Activated CD8-positive, alpha-beta memory T cell treated with anti-CD3 and anti-CD28 coated beads for 4 hours (primary cell): ENCODE measurements around the gene JTB.
"Not testable (repeated sequence)": the region's sequence is repeated elsewhere in the genome, so short reads cannot be mapped to it uniquely, and the experiment has no call there.

Experiments
- DNase-seq, 2 donors: peaks; one replicate each; pipeline ENCODE4 v3.0.0-alpha.2; 2020; ENCODE audit warnings: low read depth in 2 of 2

JTB gene

DNA sequence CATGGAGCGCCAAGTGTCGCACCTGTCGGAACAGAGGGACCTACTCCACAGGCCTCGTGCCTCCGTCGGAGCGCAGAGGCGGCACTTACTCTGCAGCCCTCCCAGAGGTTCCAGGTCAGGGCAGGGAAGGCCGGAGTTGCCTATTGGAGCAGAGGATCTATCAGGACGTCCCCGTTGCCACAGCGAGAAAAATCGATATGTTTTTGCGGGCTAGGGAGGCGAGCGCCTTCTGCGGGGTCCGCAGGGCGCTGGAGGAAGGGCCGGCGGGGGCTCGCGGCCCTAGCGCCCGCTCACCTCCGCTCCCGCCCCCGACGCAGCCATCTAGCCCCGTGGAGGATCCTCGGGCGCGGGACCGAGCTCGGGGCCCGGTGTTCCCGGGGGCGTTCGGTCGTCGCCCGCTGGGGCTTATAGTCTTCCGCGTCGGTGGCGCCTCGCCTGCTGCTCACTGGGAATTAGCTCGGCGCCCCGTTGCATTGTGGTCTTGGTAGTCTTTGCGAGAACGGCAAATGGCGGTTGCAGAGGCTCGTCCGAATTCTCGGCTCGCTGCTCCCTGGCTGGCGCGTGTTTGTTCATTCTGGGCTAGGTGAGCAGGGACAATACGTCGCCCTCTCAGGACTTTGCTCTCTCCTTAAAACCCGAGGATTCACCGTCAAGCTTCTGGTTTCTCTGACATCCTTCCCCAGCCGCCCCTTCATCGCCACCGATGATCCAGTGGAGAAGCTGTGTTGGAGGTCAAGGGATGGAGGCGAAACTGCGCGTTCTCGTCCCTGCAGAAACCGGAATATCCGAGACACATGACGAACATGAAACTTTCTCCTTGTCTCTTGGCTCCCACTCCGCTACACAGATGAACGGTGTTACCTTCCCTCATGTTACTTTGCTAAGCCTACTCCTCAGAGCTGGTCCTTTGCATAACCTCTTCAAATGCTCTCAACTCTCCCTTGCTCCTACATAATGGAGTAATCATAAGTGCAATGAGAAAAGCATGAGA is at the start of gene JTB:
JTB (minus strand) TSS at position 425 of the 991 bp plus-strand sequence; CDS start at position 3, 422 bp downstream.
- peak; percentile 62 to 74 for DNase-seq

DNA sequence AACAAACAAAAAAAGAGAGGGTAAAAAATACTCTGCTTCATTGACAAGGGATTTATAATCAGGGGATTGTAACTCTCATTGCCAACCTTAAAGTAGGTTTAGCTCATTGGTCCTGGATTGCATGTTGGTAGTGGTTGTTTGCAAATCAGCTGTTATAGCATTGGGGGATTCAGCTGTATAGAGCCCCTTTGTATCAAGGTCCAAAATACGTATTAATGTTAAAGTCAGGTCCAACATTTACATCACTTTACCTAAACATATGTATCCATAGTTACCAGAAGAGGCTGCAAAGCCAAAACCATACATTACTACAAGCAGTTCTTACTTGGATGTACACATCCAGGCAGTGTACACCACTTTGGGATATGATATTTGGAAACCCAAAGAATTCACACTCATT is 42.5 kb upstream of the JTB start:
- DNase-seq: no peak

DNA sequence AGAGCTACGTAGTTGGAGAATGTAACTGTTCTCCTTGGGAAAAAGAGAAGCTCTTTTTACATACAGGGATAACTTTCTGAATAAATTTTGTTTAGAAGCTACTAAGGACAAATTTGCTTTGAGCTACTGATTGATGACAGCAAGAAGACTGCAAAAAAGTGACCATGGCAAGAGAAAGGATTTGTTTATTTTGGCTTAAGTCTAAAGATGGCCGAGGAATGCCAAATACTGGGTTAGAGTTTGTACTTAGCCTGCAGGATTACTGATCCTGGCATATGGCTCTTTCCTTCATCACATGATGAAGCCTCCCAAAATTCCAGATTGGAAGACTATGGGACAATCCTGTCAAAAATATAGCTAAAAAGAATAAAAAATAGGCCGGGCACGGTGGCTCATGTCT is 41.8 kb upstream of the JTB start:
- no peak for DNase-seq

DNA sequence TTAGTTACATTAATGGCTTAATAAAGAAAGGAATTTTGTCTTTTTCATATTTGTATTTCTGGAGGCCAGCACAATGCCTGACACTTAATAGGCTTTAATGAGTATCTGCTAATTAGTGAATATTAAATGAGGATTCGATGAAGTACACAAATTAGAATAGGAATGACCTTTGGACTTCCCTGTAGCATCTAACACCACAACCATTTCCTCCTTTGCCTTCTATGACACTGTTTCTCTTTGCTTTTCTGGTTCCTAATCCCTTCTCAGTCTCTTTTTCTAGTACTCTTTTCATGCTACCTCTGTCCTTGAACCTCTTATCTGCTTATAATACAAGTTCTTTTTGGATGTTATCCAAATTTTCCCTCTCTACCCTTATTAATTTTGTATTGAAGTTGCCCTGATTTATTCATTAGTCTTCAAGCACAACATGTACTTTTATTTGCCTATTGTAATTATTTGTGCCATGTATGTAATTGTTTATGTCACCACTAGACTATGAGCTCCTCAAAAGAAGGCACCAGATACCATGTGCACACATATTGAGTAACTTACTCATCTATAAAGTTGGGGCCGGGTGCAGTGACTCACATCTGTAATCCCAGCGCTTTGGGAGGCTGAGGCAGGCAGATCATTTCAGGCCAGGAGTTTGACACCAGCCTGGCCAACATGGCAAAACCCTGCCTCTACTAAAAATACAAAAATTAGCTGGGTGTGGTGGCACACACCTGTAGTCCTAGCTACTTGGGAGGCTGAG is 36.9 kb upstream of the JTB start:
- DNase-seq: no peak

DNA sequence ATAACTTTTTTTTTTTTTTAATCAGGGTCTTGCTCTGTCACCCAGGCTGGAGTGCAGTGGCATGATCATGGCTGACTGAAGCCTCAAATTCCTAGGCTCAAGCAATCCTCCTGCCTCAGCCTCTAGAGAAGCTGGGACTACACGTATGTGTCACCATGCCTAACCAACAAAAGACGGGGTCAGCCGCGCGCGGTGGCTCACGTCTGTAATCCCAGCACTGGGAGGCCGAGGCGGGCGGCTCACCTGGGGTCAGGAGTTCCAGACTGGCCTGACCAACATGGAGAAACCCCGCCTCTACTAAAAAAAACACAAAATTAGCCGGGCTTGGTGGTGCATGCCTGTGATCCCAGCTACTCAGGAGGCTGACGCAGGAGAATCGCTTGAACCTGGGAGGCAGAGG is 35.1 kb upstream of the JTB start:
- DNase-seq: not testable (repeated sequence)

DNA sequence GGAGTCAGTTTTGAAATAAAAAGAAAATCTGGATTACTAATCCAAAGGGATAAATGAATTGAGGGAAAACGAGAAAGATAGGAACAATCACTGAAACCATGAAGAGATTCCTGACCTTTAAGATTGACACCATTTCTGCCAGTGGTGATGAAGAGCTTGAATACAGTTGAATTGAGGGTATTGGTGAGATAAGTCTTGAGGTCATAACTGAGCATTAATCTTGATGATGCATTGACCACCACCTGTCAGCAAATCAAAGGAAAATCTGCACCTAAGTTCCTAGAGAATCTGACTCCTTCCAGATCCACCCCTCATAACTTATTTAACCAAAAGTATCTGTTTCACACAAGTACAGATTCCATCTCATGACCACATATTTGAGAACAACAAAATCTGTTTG is 34.7 kb upstream of the JTB start:
- DNase-seq: no peak

DNA sequence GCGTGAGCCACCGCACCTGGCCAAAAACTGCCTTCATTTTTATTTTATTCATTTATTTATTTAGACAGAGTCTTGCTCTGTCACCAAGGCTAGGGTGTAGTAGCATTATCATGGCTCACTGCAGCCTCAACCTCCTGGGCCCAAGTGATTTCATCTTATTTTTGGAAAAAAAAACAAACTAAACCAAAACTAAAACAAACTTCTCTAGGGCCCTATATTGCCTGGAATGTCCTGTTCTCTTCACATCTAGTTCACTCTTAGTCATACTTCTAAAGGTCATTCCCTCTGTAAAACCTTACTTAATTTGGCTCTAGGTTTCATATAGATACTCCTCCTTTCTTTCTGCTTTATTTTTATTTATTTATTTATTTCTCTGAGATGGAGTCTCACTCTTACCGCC is 28.7 kb upstream of the JTB start:
- DNase-seq: no peak

DNA sequence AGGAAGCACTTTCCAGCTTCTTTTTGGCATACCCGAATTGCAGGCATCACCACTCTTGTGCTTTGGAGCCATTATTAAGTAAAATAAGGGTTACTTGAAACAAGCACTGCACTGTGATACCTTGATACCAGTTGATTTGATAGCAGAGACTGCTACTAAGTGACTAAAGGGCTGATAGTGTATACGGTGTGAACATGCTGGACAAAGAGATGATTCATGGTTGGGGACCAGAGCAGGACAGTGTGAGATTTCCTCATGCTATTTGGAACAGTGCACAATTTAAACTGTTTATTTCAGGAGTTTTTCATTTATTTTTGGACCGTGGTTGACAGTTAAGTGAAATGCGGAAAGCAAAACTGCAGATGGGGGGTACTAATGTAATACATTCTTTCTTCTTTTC is 22.9 kb upstream of the JTB start:
- DNase-seq: no peak

DNA sequence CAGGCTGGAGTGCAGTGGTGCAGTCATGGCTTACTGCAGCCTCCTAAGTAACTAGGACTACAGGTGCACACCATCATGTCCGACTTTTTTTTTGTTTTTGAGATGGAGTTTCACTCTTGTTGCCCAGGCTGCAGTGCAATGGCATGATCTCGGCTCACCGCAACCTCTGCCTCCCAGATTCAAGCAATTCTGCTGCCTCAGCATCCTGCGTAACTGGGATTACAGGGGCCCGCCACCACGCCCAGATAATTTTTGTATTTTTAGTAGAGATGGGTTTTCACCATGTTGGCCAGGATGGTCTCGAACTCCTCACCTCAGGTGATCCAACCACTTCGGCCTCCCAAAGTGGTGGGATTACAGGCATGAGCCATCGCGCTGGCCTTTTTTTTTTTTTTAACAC is 19.4 kb upstream of the JTB start:
- not testable (repeated sequence) for DNase-seq

DNA sequence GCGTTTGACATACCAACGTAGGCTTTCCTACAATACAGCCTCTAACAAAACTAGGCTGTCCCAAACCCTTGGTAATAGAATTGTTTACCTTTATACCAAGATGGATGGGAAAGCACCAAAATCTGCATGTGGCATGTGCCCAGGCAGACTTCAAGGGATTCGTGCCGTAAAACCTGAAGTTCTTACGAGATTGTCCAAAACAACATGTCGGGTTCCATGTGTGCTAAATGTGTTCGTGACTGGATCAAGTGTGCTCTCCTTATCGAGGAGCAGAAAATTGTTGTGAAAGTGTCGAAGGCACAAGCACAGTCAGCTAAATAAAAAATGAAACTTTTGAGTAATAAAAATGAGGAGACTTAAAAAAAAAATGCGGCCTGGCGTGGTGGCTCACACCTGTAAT is 18.2 kb upstream of the JTB start:
- no peak for DNase-seq

DNA sequence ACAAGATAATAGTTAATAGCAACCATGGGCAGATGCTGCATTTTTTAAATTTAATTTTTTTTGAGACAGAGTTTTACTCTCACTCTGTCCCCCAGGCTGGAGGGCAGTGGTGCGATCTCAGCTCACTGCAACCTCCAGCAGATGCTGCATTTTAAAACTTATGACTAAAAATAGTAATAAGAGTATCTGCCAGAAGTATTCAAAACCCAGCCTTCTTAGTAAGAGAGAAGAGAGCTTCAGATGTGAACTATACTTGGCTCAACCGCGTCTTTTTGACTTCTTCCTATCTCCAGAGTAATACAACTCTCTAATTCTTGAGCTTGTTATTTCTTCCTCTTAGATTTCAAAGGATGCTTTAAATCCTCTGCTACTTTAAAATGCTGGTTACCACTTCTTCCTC is 17.7 kb upstream of the JTB start:
- no peak for DNase-seq

DNA sequence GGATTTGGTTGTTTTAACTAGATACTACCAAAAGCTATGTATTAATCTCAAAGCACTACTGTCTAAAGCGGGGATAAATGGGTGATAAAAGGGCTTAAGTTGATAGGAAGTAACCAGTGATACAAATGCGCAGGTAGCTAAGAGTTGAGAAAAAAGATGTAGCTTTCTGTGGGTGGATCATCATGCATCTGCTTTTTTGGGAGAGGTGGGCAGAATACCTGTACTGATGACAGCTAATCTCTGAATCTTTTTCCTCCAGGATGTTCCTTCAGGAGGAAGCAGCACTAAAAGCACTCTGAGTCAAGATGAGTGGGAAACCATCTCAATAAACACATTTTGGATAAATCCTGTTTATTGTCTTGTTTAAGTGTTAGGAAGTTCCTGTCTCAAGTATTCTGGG is 14.3 kb upstream of the JTB start:
- no peak for DNase-seq

DNA sequence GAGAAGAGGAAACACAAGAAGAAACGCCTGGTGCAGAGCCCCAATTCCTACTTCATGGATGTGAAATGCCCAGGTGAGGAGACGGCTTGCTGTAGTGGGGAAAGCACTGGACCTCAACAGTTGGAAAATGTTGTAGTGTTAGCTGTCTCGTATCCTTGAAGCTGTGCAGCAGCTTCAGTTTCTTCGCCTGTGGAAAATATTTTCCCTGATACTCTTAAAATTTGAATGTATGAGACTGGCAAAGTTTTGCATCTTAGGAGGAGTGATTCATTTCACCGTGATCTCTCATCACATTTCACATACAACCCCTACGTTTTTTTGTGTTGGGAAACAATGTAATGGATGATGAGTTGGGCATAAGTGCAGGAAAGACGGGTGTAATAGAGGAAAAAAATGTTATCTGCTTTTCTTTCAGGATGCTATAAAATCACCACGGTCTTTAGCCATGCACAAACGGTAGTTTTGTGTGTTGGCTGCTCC is 13.7 kb upstream of the JTB start:
- no peak for DNase-seq

DNA sequence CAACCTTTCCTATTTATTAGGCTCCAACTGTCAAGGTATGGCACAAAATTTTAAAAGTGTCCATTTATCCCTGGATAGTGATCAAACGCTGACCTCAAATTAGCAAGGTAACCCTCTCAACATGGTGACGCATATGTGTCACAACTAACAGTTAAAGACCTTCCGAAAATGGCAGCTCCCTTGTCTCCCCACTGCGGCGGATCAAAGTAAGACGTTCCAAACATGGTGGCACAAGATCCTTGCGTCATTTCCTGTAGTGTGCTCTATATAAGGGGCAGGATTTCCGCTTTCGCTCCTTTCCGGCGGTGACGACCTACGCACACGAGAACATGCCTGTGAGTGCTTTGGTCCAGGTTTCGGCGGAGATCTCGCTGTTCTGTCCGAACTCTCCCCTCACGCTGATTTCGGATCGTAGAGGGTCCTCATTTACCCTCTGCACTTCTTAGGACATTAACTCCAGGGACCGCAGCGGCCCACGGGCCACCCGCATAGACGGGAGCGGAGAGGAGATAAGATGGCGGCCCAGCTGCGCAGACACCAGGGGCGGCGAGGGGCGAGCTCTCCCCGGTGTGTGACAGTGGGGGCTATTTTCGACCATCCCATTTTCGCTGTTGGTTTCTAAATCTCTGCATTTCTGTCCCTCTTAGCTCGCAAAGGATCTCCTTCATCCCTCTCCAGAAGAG is 13.1 kb upstream of the JTB start, which contains the start of gene RPS27:
RPS27 (plus strand) TSS at position 295 of the 683 bp plus-strand sequence; CDS start at position 330, 35 bp downstream.
- DNase-seq: peak; percentile 75 to 88

DNA sequence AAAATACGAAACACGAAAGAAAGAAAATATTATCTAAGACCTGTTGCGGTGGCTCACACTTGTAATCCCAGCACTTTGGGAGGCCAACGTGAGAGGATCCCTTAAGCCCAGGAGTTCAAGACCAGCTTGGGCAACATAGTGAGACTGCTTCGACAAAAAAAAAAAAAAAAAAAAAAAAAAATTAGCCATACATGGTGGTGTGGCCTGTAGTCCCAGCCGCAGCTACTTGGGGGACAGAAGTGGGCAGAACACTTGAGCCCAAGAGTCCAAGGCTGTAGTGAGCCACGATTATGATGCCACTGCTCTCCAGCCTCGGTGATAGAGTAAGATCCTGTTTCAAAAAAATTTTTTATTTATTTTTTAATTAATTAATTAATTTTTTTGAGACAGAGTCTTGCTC is 10.1 kb upstream of the JTB start:
- no peak for DNase-seq

DNA sequence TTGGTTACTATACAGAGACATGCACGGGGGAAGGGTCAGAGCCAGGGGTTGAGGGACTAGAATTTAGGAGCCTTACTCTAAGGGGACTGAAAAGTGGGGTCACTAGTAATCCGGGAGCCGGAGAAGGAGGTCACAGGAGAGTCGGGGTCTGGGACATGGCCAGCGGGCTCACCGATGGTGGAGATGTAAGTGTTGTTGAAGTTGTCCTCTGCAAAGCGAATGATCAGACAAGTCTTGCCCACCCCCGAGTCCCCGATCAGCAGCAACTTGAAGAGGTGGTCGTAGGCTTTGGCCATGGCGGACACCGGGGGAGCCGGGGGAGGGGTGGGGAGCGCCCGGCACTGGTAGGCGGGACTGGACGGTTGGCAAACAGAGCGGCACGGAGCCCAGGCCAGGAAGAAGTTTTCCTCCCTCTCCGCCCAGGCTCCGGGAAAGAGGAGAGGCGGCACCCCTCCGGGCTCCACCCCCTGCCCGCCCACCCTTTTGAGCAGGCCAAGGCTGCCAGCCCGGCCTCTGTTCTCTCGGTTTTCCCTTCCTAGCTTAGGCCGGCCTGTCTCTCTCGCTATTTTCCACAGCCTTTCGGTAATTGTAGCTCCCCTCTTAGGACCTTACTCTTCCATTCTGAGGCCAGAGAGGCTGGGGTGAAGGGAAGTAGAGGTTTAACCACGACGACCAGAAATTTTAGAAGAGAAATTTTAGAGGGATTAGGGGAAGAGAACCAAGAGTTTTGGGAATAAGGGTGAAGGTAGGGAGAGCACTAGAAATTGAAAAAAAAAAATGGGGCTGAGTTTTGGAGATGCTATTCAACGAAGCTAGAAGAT is 8.7 kb upstream of the JTB start, which contains the start of gene RAB13:
RAB13 (minus strand) TSS at position 399 of the 821 bp plus-strand sequence; CDS start at position 296, 103 bp downstream.
- DNase-seq: no peak

DNA sequence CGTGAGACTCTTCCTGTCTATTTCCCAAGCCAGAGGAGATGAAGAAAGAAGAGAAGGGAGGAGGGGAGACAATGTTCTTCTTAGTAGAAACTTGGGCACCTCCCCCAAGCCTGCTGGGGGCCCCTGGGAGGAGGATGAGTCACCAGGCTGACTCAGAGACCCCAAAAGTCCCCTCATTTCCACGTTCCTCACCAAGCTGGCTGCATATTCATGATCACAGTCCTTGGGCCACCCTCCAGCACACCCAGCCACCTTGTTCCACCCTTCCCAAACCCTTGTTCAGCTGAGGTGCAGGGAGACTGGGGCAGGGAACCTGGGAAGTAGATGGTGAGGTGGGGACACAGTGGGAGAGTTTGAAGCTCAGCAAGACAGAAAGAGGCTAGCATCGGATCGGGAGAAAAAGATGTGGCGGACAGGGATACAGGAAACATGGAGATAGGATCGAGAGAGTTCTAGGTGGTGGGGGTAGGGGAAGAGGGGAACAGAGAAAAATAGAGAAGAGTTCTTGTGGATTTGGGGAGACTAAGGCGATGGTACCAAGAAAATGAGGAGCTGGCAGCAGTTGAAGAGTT is 8.0 kb upstream of the JTB start:
- peak; percentile 24 to 30 for DNase-seq

DNA sequence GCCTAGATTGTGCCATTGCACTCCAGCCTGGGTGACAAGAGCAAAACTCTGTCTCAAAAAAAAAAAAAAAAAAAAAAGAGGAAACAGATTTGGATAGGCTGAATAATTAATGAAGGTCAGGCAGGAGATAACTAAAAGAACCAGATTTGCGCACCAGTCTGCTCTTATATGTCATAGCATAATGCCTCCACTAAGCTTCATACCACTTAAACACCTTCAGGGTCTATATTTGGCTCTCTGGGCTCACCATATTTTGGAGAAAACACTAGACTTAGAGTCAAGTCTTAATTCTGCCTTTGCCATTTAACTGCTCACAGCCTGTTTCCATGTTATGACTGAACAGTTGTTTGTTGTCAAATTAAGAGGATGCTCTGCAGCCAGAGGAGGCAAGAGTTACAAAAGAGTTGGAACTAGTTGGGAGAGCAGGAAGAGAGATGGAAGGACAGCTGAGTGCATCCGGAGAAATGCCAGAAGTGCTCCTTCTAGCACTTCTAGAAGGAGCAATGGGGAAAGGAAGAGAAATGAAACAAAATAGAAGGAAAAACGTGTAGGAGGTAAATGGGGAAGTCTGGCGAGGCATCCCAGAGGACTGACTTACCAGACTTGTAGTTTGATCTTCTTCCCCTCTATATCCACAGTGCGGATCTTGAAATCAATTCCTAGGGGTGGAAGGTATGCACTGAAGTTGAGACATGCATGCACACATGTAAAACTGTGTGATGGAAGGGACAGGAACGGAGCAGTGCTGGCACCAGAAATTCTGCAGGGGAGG is 6.8 kb upstream of the JTB start:
- no peak for DNase-seq

DNA sequence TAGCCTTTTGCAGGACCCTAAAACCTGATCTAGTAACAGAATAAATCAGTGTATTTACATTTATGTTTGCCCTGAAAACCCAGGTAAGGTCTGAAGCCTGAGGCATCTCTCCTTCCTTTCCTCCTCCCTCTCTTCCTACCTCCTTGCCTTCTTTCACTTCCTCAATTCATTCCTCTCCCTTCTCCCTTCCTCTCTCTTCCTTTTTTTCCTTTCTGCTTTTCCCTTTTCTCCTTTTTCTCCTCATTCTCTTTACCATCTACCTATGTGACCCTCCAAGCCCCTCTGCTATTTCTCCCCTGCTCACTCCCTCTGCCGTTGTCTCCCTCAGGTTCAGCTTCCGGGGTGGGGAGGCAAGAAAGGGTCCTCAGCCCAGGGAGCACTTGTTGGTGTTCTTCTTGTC is 4.3 kb upstream of the JTB start:
- DNase-seq: not testable (repeated sequence)

DNA sequence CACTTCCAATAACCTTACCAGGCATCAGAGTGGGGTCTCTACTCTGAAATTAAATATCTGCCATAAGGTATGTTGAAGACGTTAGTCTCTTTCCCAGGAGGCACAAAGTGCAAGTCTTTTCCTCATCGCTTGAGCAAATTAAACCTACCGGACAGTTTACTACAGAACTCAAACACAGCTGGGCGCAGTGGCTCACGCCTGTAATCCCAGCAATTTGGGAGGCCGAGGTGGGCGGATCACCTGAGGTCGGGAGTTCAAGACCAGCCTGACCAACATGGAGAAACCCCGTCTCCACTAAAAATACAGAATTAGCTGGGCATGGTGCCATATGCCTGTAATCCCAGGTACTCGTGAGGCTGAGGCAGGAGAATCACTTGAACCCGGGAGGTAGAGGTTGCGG is 1.6 kb upstream of the JTB start:
- not testable (repeated sequence) for DNase-seq
